ENCODE results near the gene TMEM266.

Gene TMEM266

DNA sequence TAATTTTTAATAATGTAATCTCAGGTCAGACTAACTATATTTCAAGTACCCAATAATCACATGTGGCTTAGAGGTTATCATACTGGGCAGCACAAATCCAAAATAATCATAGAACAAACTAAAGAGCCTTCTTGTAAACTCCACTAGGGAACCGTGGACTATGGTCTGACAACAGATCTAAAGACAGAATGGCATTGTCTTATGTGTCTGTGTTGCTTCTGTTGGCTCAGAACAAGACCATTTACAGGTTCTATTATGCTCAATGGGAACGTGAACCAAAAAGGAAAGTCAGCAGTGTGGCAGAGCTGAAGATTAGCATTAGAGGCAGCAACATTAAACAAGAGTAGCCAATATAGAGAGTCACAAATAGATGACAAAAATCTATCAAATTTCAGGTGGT lies 176.6 kb downstream of the TMEM266 start:
- DNase-seq (ENCODE audit: low read depth in 2 of 2): no peak

DNA sequence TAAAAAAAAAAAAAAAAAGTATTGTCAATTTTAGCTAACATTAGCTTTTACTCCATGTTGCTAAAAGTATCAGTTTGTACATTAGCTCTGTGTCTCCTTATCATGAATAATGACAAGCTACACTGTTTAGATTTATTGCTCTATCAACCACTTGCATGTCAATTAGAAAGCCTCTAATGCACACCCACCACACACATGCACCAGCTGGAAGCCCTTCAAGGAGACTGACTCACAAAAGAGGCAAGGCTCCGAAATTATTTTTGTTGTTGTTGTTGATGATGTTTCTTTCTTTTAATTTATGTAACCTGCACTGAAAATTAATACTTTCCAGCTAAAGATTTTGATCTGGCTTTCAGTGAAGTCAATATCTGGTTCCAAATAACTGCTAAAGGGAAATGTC lies 180.0 kb downstream of the TMEM266 start:
- no peak for DNase-seq (ENCODE audit: low read depth in 2 of 2)

- no peak for DNase-seq (ENCODE audit: low read depth in 2 of 2)
Observed at GRCh38 chr15:76245072-76245610, 185.4 kb downstream of the TMEM266 start.

DNA sequence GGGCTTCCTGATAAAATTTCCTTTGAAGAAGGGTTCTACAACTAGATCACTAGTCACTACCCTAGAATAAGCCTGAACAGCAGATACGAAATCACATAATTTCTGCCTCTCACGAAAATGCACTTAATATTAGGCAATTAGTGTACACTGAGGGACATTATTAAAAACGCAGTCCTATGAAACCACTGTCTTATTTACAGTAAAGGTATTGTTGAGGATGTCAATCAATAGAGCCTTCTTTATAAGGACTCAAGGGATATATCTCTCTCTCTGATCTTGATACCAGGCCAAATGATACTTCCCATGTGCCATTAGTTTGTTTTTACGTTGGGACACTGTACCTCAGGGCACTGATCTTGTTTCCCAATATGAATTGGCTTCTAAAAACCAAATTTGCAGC lies 191.9 kb downstream of the TMEM266 start:
- no peak for DNase-seq (ENCODE audit: low read depth in 2 of 2)

GRCh38 chr15:76252249-76252648 lies 192.5 kb downstream of the TMEM266 start:
- DNase-seq (ENCODE audit: low read depth in 2 of 2): no peak

DNA sequence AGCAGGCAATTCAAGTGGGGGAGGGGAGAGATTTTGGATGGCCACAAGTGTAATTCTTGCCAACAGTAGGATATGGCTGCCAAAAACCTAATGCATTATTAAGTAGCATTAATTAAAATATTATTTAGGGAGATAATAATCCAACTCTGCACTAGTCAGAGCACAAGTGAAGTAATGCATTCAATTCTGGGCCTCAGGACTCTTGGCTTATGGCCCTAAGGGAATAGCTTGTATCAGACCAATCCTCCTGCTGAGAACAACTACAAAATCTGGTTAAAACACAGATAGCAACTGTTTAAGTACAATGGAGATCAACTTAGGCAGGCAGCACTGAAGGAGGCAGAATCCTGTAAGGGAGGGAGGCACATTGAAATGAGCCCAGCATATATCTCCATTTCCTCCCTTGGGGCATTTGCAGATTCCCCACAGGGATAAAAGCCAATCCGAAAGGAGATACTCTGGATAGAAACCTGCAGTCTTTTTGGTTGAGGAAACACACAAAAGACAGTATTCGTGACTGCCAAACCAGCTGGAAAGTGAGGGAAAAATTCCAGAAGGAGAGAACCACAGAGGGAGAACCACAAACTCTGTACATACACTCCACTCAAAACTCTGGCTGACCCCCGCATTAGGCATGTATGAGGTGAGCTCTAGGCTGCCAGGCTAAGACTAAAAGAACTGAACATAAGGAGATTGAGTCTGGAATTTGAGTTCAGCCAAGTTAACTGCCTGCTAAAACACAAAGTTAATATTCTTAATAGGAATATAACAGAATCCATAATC lies 194.1 kb downstream of the TMEM266 start:
- no peak for DNase-seq (ENCODE audit: low read depth in 2 of 2)

Data from fibroblast of skin of left quadriceps (primary cell).